ENCODE measurements around the gene GUCY2C.

- TF ChIP-seq CTCF (IDR thresholded peaks at IDR 0.05) (no peak), POLR2A (IDR thresholded peaks at IDR 0.05) (no peak)
Observed at GRCh38 chr12:14743061-14743460, 46.7 kb upstream of the GUCY2C start.
